Measurements from ENCODE around the gene SALL4. TPM values are rescaled to one million over a fixed set of nuclear protein-coding genes. Genes with fewer than 3 reads are reported as not detected.
"Not testable (repeated sequence)": the region's sequence is repeated elsewhere in the genome, so short reads cannot be mapped to it uniquely, and the experiment has no call there.

The SALL4 gene
- total RNA-seq, 1 donor from 2014 or later = 178 TPM

- no peak for DNase-seq (ENCODE audit: low spot score, unreplicated experiment)
- Mint-ChIP-seq H3K27me3 (no peaks in the 10 kb centered on the region), H3K4me3 (ENCODE audit: low read depth) (no peak overlapping the region), H3K36me3 (ENCODE audit: insufficient read depth) (no peaks in the 10 kb centered on the region), H3K4me1 (ENCODE audit: low read depth) (peaks cover 27% of the 10 kb centered on the region), H3K9me3 (ENCODE audit: low read depth) (no peaks in the 10 kb centered on the region), H3K27ac (peak overlapping the region; percentile 88)
- TF ChIP-seq CTCF (IDR thresholded peaks at IDR 0.05; ENCODE audit: unreplicated experiment) = no peak
These were observed 56.5 kb downstream of the SALL4 start for GRCh38 chr20:51745804-51746203.

DNA sequence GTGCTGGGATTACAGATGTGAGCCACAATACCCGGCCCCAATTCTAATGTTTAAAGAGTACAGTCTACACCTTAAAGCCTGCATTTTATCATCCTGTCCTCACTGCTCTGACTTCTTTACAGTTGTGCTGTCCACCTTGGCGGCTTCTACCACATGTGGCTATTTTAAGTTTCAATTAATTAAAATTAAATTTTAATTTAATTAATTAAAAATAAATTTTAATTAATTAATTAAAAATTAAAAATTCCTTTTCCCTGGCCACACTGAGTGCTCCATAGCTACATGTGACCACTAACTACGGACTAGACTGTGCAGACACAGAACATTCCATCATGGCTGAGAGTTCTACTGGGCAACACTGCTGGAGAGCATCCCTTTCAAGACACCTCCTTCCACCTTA lies 61.5 kb downstream of the SALL4 start:
- H3K27me3 Mint-ChIP-seq = no peaks in the 10 kb centered on the region
- H3K4me3 Mint-ChIP-seq (ENCODE audit: low read depth) = no peak overlapping the region
- no peak for DNase-seq (ENCODE audit: low spot score, unreplicated experiment)
- no peaks in the 10 kb centered on the region for H3K36me3 Mint-ChIP-seq (ENCODE audit: insufficient read depth)
- H3K4me1 Mint-ChIP-seq (ENCODE audit: low read depth) = peaks cover 29% of the 10 kb centered on the region
- no peak overlapping the region for H3K27ac Mint-ChIP-seq
- no peaks in the 10 kb centered on the region for H3K9me3 Mint-ChIP-seq (ENCODE audit: low read depth)
- TF ChIP-seq CTCF (IDR thresholded peaks at IDR 0.05; ENCODE audit: unreplicated experiment) = no peak

GRCh38 chr20:51740308-51740707 lies 62.0 kb downstream of the SALL4 start:
- not testable (repeated sequence) for H3K9me3 Mint-ChIP-seq (ENCODE audit: low read depth); H3K27me3 Mint-ChIP-seq; DNase-seq (ENCODE audit: low spot score, unreplicated experiment); H3K36me3 Mint-ChIP-seq (ENCODE audit: insufficient read depth); H3K4me3 Mint-ChIP-seq (ENCODE audit: low read depth); H3K27ac Mint-ChIP-seq
- peaks cover 34% of the 10 kb centered on the region for H3K4me1 Mint-ChIP-seq (ENCODE audit: low read depth)

DNA sequence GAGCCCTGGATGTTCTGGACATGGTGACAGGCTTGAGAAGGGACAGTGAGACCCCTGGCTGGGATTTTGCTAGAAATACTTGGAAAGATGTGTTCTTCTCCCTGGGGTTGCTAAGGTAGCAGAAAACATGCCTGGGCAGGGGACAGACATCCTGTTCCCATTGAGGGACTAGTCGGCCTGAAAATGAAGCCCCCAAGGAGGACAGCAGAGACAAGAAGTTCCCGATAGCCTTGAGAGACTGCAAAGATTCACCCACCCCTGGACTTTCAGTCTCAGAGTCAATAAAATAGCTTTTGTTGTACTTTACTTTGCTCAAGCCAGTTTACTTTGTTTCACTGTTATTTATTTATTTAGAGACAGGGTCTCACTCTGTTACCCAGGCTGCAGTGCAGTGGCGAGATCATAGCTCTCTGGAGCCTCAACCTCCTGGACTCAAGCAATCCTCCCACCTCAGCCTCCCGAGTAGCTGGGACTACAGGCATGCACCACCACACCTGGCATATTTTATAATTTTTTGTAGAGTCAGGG lies 62.5 kb downstream of the SALL4 start:
- Mint-ChIP-seq H3K27me3 (no peaks in the 10 kb centered on the region), H3K27ac (peak overlapping the region; percentile 84), H3K9me3 (ENCODE audit: low read depth) (no peaks in the 10 kb centered on the region), H3K4me1 (ENCODE audit: low read depth) (peaks cover 38% of the 10 kb centered on the region), H3K36me3 (ENCODE audit: insufficient read depth) (no peaks in the 10 kb centered on the region), H3K4me3 (ENCODE audit: low read depth) (no peak overlapping the region)
- no peak for TF ChIP-seq CTCF (IDR thresholded peaks at IDR 0.05; ENCODE audit: unreplicated experiment)
- no peak for DNase-seq (ENCODE audit: low spot score, unreplicated experiment)

DNA sequence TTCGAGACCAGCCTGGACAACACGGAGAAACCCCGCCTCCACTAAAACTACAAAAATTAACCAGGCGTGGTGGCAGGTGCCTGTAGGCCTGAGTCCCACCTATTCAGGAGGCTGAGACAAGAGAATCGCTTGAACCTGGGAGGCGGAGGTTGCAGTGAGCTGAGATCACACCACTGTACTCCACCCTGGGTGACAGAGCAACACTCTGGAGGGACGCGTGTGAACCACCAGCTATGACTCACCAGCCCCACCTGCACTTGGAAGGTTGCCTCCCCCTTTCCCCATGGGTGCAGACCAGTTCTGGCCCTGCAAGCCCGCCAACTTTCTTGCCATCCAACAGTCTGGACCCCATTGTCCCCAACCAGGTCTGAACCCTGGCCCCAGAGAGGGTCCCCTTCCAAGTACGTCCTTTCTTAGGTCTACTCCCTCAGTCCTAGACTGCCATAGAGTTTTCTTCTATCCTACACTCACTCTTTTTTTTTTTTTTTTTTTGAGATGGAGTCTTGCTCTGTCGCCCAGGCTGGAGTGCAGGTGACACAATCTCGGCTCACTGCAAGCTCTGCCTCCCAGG lies 63.4 kb downstream of the SALL4 start:
- peak overlapping the region; percentile 84 for H3K27ac Mint-ChIP-seq
- no peak for DNase-seq (ENCODE audit: low spot score, unreplicated experiment)
- H3K27me3 Mint-ChIP-seq = no peaks in the 10 kb centered on the region
- H3K36me3 Mint-ChIP-seq (ENCODE audit: insufficient read depth) = no peaks in the 10 kb centered on the region
- TF ChIP-seq CTCF (IDR thresholded peaks at IDR 0.05; ENCODE audit: unreplicated experiment) = no peak
- no peaks in the 10 kb centered on the region for H3K9me3 Mint-ChIP-seq (ENCODE audit: low read depth)
- H3K4me1 Mint-ChIP-seq (ENCODE audit: low read depth) = peaks cover 35% of the 10 kb centered on the region
- no peak overlapping the region for H3K4me3 Mint-ChIP-seq (ENCODE audit: low read depth)

GRCh38 chr20:51738261-51738660 lies 64.1 kb downstream of the SALL4 start:
- not testable (repeated sequence) for H3K36me3 Mint-ChIP-seq (ENCODE audit: insufficient read depth); H3K27me3 Mint-ChIP-seq; H3K4me3 Mint-ChIP-seq (ENCODE audit: low read depth); H3K9me3 Mint-ChIP-seq (ENCODE audit: low read depth); H3K27ac Mint-ChIP-seq; DNase-seq (ENCODE audit: low spot score, unreplicated experiment)
- H3K4me1 Mint-ChIP-seq (ENCODE audit: low read depth) = peaks cover 35% of the 10 kb centered on the region

All from progenitor cell of endocrine pancreas (in vitro differentiated cells).